Right ventricle myocardium superior (tissue), 1 donor: Measurements from ENCODE around the gene ZNRF3. TPM values are rescaled to one million over a fixed set of nuclear protein-coding genes. Genes with fewer than 3 reads are reported as not detected.
"Not testable (repeated sequence)": the region's sequence is repeated elsewhere in the genome, so short reads cannot be mapped to it uniquely, and the experiment has no call there.

ENCODE experiments used
- ATAC-seq: fragments of 200-7000 bp; cut with Tn5 transposase; one replicate; pipeline ENCODE4 v1.9.1; 2020; ENCODE audit warnings: mild to moderate bottlenecking; ENCODE audit not compliant: poor library complexity
- DNase-seq: peaks from one replicate; pipeline ENCODE4 v3.0.0-alpha.2; 2020
- intact Hi-C: fragments of 100-400 bp; cut with DNase I; formaldehyde crosslinking; loops from one replicate; pipeline ENCODE4 v1.11.2; 2022
- total RNA-seq: library from RNA; stranded (reverse); fragmentation: NEBNext Ultra II Directional; extraction: Animal tissue kit (Norgen Biotek cat#: 25700); gene quantifications from one replicate; pipeline ENCODE4 v1.2.1, GENCODE V29; 2021
- donor health status: DM: no; HTN: yes; CAD: no; lungs with severe emphysema.

Gene ZNRF3
- total RNA-seq, 1 donor from 2014 or later: 5.0 TPM

- ATAC-seq: no peak
- no peak for DNase-seq
- intact Hi-C loops: no loop called here
Measured at GRCh38 chr22:28988457-28988856, 105.1 kb downstream of the ZNRF3 start.

GRCh38 chr22:28989035-28989464 lies 105.7 kb downstream of the ZNRF3 start:
- intact Hi-C loops: no loop called here
- no peak for ATAC-seq
- no peak for DNase-seq

- ATAC-seq (no peak), DNase-seq (no peak)
- intact Hi-C loops: no loop called here
Measured at GRCh38 chr22:28989484-28989883, 106.1 kb downstream of the ZNRF3 start.

- no peak for ATAC-seq
- intact Hi-C loops: no loop called here
- no peak for DNase-seq
Measured at GRCh38 chr22:28989912-28990311, 106.5 kb downstream of the ZNRF3 start.

- DNase-seq (no peak), ATAC-seq (no peak)
- intact Hi-C loops: no loop called here
Measured at GRCh38 chr22:28992565-28993356, 109.4 kb downstream of the ZNRF3 start.

GRCh38 chr22:28994522-28994921 lies 111.2 kb downstream of the ZNRF3 start:
- intact Hi-C loops: no loop called here
- DNase-seq (no peak), ATAC-seq (no peak)

GRCh38 chr22:28995551-28995950 lies 112.2 kb downstream of the ZNRF3 start:
- ATAC-seq: no peak
- no peak for DNase-seq
- intact Hi-C loops: no loop called here

GRCh38 chr22:28997342-28997741 lies 114.0 kb downstream of the ZNRF3 start:
- ATAC-seq: no peak

GRCh38 chr22:28998681-28999080 lies 115.3 kb downstream of the ZNRF3 start:
- intact Hi-C loops: no loop called here
- ATAC-seq: no peak
- DNase-seq: peak; percentile 55

More at GRCh38 chr22:28997342-28997741, 114.0 kb downstream of the ZNRF3 start:
- DNase-seq: no peak
- intact Hi-C loops: no loop called here

GRCh38 chr22:28999510-28999909 lies 116.1 kb downstream of the ZNRF3 start:
- intact Hi-C loops: no loop called here
- ATAC-seq (no peak), DNase-seq (no peak)

- ATAC-seq (no peak), DNase-seq (no peak)
- intact Hi-C loops: no loop called here
Measured at GRCh38 chr22:28999919-29000556, 116.7 kb downstream of the ZNRF3 start.

- intact Hi-C loops: no loop called here
- no peak for DNase-seq
- ATAC-seq: no peak
Measured at GRCh38 chr22:29000641-29001040, 117.3 kb downstream of the ZNRF3 start.

GRCh38 chr22:29002603-29003002 lies 119.2 kb downstream of the ZNRF3 start:
- DNase-seq (no peak), ATAC-seq (peak; percentile 54)

GRCh38 chr22:29003552-29003951 lies 120.2 kb downstream of the ZNRF3 start:
- ATAC-seq (no peak), DNase-seq (no peak)
- intact Hi-C loops: no loop called here

More at GRCh38 chr22:29002603-29003002, 119.2 kb downstream of the ZNRF3 start:
- intact Hi-C loops: no loop called here

- no peak for DNase-seq
- intact Hi-C loops: no loop called here
- ATAC-seq: no peak
Measured at GRCh38 chr22:29003975-29004646, 120.7 kb downstream of the ZNRF3 start.

GRCh38 chr22:29004647-29005371 lies 121.4 kb downstream of the ZNRF3 start:
- ATAC-seq (peak; percentile 89), DNase-seq (peak; percentile 56)
- intact Hi-C loops: no loop called here

GRCh38 chr22:29005754-29006153 lies 122.4 kb downstream of the ZNRF3 start:
- DNase-seq, intact Hi-C loops, ATAC-seq: not testable (repeated sequence)

GRCh38 chr22:29006346-29006745 lies 123.0 kb downstream of the ZNRF3 start:
- no peak for ATAC-seq
- DNase-seq: no peak
- intact Hi-C loops: no loop called here

GRCh38 chr22:29009148-29009547 lies 125.8 kb downstream of the ZNRF3 start:
- DNase-seq (no peak), ATAC-seq (peak; percentile 38)
- intact Hi-C loops: no loop called here
